ENCODE results near the gene TAB2.

DNA sequence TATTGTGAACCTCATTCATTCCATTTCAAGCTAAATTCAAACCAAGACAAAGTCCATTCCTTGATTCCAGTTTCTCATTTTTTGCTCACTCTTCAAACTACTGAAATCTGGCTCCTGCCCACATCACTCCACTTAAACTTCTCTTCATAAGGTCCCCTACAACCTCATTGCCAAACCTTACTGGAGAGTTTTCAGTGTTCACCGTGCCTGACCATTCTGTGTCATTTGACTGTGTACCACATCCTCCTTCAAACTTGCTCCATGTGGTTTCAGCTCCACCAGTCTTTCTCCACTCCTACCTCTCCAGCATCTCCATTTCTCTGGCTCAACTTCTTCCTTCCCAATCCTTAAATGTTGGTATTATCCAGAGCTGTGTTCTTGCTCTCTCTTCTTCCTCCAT is 38.5 kb upstream of the TAB2 start:
- TF ChIP-seq CTCF (IDR thresholded peaks at IDR 0.05) (no peak), EP300 (IDR thresholded peaks at IDR 0.05) (no peak)
